NT2/D1 (cell line): ENCODE measurements around the gene TGM5.

ENCODE experiments used
- SUZ12 ChIP-seq: IDR thresholded peaks from 2 replicates; pipeline ENCODE4 v1.6.1; 2011; ENCODE audit not compliant: insufficient read length, insufficient read depth; ENCODE audit errors: extremely low read depth
- YY1 ChIP-seq: IDR thresholded peaks from 2 replicates; pipeline ENCODE4 v1.6.1; 2011; ENCODE audit not compliant: insufficient read length, insufficient read depth
- ZNF274 ChIP-seq: IDR thresholded peaks from 2 replicates; pipeline ENCODE4 v1.6.1; 2011; ENCODE audit warnings: mild to moderate bottlenecking, low read depth, low read length

DNA sequence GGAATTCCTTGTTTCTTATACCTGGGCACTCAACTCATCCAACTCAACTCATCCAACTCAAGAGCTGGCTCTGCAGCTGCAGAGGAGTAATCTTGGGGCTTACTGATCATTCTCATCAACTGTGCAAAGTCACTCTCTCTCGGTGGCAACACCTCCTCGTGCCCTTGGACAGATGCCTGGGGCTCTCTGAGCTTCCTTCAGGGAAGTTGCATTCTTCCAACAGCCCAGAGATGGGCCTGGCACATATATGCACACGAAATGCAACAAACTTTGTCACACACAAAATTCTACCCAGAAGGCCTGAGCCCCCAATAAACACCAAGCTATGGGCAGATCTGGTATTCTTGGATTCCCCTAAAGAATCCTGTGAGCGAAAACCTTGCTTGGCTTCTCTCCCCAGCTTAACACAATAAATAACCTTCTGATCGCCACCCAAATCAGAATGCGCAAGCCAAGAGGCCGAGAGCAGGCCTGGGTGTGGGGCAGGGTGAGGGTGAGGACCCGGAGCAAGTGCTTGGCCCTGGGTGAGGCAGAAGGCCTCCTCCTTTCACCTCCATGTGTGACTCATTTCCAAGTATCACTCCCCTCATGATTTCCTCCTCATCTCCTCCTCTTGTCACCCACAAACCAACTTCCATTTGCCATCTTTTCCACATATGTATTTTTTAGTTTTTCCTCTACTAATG is 15.4 kb downstream of the TGM5 start:
- TF ChIP-seq YY1 (no peak), ZNF274 (no peak), SUZ12 (no peak)
